DOHH2 (cell line): ENCODE measurements around the gene TLR5.

Source experiments
- EZH2phosphoT487 ChIP-seq: fragments of 200-600 bp; sonication (generic); IDR thresholded peaks from 2 replicates; pipeline ENCODE4 v1.6.1; 2017; ENCODE audit warnings: borderline replicate concordance, mild to moderate bottlenecking, antibody characterized with exemption, low read length, moderate library complexity, mixed read lengths
- TF ChIP-seq, protein P1 (sequence below): fragments of 200-600 bp; sonication (generic); IDR thresholded peaks from one replicate; pipeline ENCODE4 v1.5.1; 2014; ENCODE audit warnings: antibody characterized with exemption, mild to moderate bottlenecking, low read depth, low read length; ENCODE audit not compliant: poor library complexity, severe bottlenecking

- TF ChIP-seq, protein P1, sequence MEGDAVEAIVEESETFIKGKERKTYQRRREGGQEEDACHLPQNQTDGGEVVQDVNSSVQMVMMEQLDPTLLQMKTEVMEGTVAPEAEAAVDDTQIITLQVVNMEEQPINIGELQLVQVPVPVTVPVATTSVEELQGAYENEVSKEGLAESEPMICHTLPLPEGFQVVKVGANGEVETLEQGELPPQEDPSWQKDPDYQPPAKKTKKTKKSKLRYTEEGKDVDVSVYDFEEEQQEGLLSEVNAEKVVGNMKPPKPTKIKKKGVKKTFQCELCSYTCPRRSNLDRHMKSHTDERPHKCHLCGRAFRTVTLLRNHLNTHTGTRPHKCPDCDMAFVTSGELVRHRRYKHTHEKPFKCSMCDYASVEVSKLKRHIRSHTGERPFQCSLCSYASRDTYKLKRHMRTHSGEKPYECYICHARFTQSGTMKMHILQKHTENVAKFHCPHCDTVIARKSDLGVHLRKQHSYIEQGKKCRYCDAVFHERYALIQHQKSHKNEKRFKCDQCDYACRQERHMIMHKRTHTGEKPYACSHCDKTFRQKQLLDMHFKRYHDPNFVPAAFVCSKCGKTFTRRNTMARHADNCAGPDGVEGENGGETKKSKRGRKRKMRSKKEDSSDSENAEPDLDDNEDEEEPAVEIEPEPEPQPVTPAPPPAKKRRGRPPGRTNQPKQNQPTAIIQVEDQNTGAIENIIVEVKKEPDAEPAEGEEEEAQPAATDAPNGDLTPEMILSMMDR = no peak
- TF ChIP-seq EZH2phosphoT487 = no peak
Measured at GRCh38 chr1:223147409-223147808, 4.4 kb upstream of the TLR5 start.
